CD4-positive, alpha-beta T cell treated with Interleukin-2 at 100 ng/mL for 4 hours (primary cell): Measurements from ENCODE around the gene OTUD5.

ENCODE experiments used
- DNase-seq: peaks from one replicate; pipeline ENCODE4 v3.0.0-alpha.2; 2020; ENCODE audit warnings: low spot score

The OTUD5 gene

GRCh38 chrX:48972220-48973164 lies 15.1 kb upstream of the OTUD5 start:
- DNase-seq, result peak; percentile 37

GRCh38 chrX:48971249-48972219 lies 14.1 kb upstream of the OTUD5 start, which contains the start of gene KCND1:
KCND1 (minus strand) TSS chrX:48971844; CDS start chrX:48970271, 1,573 bp downstream.
- DNase-seq, result no peak

GRCh38 chrX:48969471-48969870 lies 12.1 kb upstream of the OTUD5 start:
- DNase-seq, result no peak

- DNase-seq, result no peak
These were observed 11.0 kb upstream of the OTUD5 start for GRCh38 chrX:48968377-48968776.

- no peak for DNase-seq
These were observed 9.6 kb upstream of the OTUD5 start for GRCh38 chrX:48966796-48967579.

- DNase-seq, result no peak
These were observed 8.6 kb upstream of the OTUD5 start for GRCh38 chrX:48965959-48966358.

GRCh38 chrX:48961585-48962091 lies 4.2 kb upstream of the OTUD5 start:
- DNase-seq, result no peak

GRCh38 chrX:48960291-48960690 lies 2.9 kb upstream of the OTUD5 start:
- DNase-seq, result no peak

- no peak for DNase-seq
These were observed 1.3 kb upstream of the OTUD5 start for GRCh38 chrX:48958635-48959094.

GRCh38 chrX:48957827-48958634 lies 624 bp upstream of the OTUD5 start:
- peak; percentile 95 for DNase-seq

GRCh38 chrX:48956728-48957414 lies 536 bp downstream of the OTUD5 start:
- peak; percentile 45 for DNase-seq

GRCh38 chrX:48948589-48948988 lies 8.8 kb downstream of the OTUD5 start:
- no peak for DNase-seq

GRCh38 chrX:48945517-48946348 lies 11.7 kb downstream of the OTUD5 start:
- peak; percentile 59 for DNase-seq

- no peak for DNase-seq
These were observed 14.5 kb downstream of the OTUD5 start for GRCh38 chrX:48942895-48943294.

- no peak for DNase-seq
These were observed 16.9 kb downstream of the OTUD5 start for GRCh38 chrX:48940404-48940955.

GRCh38 chrX:48939524-48940228 lies 17.7 kb downstream of the OTUD5 start:
- DNase-seq, result peak; percentile 42

- DNase-seq, result peak; percentile 79
These were observed 18.5 kb downstream of the OTUD5 start for GRCh38 chrX:48938721-48939425.
